ENCODE measurements around the gene CEP85.

CEP85 gene

DNA sequence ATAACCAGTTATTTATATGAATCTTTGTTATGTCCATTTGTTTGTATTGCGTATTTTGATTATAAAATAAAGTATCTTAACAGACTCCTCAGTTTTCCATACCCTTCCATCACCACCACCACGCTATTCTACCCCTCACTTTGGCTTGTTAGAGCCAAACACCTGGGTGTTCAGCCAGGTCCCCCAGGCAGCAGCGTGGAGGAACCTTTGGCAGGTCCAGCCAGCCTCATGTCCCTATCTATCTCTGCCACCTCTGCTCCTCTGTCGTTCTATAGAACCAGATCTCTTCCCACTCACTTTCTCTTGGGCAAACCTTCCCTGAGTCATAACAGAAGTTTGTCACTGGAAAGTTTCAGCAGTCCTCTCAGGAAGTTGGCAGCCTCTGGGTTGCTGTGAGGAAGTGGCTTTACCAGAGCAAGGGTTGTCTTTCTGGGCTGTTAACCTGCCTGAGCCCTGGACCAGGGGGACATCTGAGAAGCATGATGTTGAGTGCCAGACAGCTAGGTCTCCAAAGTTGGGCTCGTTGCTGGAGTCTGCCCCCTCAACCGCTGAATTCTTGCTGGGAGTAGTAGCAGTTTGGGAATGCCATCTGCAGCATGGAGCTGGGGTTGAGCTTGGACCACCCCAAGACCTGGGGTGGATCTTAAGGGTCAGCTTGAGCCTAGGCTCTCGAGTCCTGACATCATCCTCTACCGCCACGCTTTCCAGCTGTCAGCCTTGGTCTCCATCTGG, 44.9 kb downstream of the CEP85 start:
- peak overlapping the region; percentile 99 for H3K27ac ChIP-seq
- TF ChIP-seq, protein P1, sequence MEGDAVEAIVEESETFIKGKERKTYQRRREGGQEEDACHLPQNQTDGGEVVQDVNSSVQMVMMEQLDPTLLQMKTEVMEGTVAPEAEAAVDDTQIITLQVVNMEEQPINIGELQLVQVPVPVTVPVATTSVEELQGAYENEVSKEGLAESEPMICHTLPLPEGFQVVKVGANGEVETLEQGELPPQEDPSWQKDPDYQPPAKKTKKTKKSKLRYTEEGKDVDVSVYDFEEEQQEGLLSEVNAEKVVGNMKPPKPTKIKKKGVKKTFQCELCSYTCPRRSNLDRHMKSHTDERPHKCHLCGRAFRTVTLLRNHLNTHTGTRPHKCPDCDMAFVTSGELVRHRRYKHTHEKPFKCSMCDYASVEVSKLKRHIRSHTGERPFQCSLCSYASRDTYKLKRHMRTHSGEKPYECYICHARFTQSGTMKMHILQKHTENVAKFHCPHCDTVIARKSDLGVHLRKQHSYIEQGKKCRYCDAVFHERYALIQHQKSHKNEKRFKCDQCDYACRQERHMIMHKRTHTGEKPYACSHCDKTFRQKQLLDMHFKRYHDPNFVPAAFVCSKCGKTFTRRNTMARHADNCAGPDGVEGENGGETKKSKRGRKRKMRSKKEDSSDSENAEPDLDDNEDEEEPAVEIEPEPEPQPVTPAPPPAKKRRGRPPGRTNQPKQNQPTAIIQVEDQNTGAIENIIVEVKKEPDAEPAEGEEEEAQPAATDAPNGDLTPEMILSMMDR (conservative IDR thresholded peaks at IDR 0.05; ENCODE audit: low read depth) = no peak
- POLR2A ChIA-PET (ENCODE audit: low non-redundant PET) = no interaction called here
- CTCF ChIA-PET = interaction anchor here (0.7 to 1.4 kb wide), 5 partner anchors 10 to 221 kb away, joined by 3 to 5 read pairs (median 4); partner anchors contain the start of gene CEP85
- peak; percentile 54 for DNase-seq (ENCODE audit: low spot score)

DNA sequence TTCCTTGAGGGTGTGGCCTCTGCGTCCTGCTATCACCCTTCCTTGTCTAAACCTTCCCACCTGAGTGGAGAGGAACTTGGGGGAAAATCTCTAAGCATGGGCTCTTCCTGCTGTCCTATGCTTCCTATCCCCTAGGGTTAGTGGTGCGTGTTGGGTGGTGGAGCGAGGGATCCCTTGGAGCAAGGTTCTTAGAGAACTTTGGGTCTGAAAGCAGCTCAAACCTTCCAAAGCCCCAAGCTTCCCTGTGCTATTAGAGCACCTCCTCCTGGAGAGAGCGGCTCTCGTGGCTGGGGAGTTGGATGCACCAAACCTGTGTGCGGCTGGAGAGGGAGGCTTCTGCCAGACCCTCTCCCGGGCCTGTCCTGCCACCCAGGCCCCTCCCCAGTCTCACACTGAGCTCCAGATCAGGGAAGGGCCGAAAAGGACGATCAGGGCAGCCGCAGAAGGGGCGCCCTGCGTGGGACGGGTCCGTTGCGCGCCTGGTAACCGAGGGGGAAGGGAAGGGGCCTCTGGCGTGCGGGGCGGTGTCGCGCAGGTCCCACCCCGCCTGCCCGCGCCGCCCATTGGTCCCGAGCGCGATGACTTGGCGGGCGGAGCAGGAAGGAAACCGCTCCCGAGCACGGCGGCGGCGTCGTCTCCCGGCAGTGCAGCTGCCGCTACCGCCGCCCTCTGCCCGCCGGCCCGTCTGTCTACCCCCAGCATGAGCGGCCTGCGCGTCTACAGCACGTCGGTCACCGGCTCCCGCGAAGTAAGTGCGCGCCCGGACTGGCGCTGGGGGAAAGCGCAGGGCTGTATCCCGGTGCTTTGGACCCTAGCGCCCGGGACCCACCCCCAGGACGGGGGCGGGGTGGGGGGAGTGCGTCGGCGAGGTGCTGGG, 45.7 kb downstream of the CEP85 start, which contains the start of gene SH3BGRL3:
SH3BGRL3 (plus strand) TSS at position 631 of the 877 bp plus-strand sequence; CDS start at position 701, 70 bp downstream.
- TF ChIP-seq, protein P1 (conservative IDR thresholded peaks at IDR 0.05; ENCODE audit: low read depth) = peak; percentile 70
- peak within 1 kb of the TSS; percentile 99 for H3K27ac ChIP-seq
- POLR2A ChIA-PET (ENCODE audit: low non-redundant PET) = interaction anchor here (0.6 kb wide), 1 partner anchor 8 kb away, joined by 3 read pairs; no protein-coding TSS in a partner anchor
- DNase-seq (ENCODE audit: low spot score) = peak; percentile 85
- CTCF ChIA-PET = interaction anchor here (0.6 to 1.4 kb wide), 5 partner anchors 24 to 526 kb away, joined by 3 to 5 read pairs (median 3); partner anchors contain the start of gene CEP85

DNA sequence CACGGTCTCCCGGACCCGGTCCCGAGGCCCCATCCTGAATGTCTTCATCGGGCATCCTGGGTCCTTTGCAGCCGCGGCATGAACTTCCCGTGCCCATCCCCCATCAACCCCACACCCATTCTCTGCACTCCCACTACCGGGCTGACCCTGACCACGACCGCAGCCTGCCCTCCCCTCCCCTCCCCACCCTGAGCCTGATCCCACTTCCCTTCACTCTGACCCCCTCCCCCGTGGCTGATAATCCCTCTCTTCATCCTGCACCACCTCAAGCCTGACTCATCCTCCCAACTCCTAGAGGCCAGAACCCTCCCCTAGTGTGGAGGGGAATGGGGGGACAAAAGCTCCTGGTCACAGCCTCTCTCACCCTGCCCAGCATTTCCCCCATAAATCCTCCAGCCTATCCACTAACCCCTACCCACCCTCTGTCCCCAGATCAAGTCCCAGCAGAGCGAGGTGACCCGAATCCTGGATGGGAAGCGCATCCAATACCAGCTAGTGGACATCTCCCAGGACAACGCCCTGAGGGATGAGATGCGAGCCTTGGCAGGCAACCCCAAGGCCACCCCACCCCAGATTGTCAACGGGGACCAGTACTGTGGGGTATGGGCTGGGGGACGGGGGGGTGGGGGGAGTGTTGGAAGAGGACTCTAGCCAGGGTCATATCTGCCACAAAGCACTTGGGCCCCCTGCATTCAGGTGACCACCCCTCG, 46.5 kb downstream of the CEP85 start:
- CTCF ChIA-PET = interaction anchor here (0.6 to 1.7 kb wide), 3 partner anchors 46 to 75 kb away, joined by 3 to 6 read pairs (median 4); partner anchors contain the start of gene CEP85
- POLR2A ChIA-PET (ENCODE audit: low non-redundant PET) = no interaction called here
- peak; percentile 76 for DNase-seq (ENCODE audit: low spot score)
- H3K27ac ChIP-seq = peak overlapping the region; percentile 99
- TF ChIP-seq, protein P1 (conservative IDR thresholded peaks at IDR 0.05; ENCODE audit: low read depth) = no peak

DNA sequence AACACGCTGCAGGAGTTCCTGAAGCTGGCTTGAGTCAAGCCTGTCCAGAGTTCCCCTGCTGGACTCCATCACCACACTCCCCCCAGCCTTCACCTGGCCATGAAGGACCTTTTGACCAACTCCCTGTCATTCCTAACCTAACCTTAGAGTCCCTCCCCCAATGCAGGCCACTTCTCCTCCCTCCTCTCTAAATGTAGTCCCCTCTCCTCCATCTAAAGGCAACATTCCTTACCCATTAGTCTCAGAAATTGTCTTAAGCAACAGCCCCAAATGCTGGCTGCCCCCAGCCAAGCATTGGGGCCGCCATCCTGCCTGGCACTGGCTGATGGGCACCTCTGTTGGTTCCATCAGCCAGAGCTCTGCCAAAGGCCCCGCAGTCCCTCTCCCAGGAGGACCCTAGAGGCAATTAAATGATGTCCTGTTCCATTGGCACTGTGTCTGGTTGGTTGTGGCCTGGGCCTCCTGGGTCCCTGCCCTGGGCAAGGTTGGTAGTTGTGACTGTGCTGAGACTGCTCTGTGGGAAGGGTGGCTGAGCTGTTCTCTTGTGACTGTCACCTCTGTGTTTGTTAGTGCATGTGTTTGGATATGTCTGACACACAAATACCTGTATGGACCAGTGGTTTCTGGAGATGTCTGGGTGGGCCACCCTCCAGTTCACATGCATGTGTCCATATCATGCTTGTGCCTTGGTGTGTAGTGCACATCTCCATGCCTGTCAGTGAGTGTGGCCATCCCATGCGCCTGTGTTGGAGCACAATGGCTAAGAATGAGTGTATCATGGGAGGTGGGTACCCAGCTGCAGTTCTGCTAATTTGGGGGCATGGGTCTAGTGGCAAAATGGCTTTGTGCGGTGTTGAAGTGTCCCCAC, 47.3 kb downstream of the CEP85 start:
- H3K27ac ChIP-seq = peak overlapping the region; percentile 99
- ChIA-PET POLR2A (ENCODE audit: low non-redundant PET) (no interaction called here), CTCF (interaction anchor here (0.6 to 1.7 kb wide), 3 partner anchors 47 to 75 kb away, joined by 3 to 6 read pairs (median 4); partner anchors contain the start of gene CEP85)
- no peak for DNase-seq (ENCODE audit: low spot score)
- TF ChIP-seq, protein P1 (conservative IDR thresholded peaks at IDR 0.05; ENCODE audit: low read depth) = no peak

DNA sequence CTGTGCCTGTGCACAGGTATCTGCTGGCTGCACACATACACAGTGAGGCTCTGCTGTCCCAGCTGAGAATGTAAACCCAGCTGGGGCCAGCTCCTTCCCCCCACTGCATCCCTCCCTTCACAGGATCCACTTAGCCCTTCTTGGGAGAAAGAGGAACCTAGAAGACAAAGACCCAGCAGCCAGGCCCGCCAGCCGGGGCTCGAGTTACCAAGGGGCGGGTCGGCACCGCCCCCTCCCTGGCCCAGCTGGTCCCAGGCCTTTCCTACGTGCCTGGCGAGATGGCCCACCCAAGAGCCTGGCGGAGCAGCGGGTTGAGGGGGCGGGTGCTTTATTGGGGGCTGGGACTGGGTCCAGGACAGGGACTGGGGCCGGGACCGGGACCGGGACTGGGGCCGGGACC, 48.0 kb downstream of the CEP85 start:
- ChIA-PET CTCF (interaction anchor here (1.7 kb wide), 1 partner anchor 48 kb away, joined by 4 read pairs; the partner anchor contains the start of gene CEP85), POLR2A (ENCODE audit: low non-redundant PET) (no interaction called here)
- peak overlapping the region; percentile 99 for H3K27ac ChIP-seq
- TF ChIP-seq, protein P1 (conservative IDR thresholded peaks at IDR 0.05; ENCODE audit: low read depth) = no peak
- DNase-seq (ENCODE audit: low spot score) = no peak

Data from RWPE1 (cell line).